GM10248 (cell line): Measurements from ENCODE around the gene FANCI.

Experiments used
- CTCF ChIA-PET: fragments of 300-600 bp; sonication (Branson Sonifier 250); formaldehyde crosslinking; extraction: SDS; loops from one replicate; lab custom pipeline; 2021; ENCODE audit warnings: antibody characterized with exemption; lab: Yijun Ruan, JAX
- POLR2A ChIA-PET: fragments of 350-650 bp; sonication (Branson Sonifier 250); formaldehyde crosslinking; extraction: SDS; loops from one replicate; lab custom pipeline; 2020; ENCODE audit warnings: antibody characterized with exemption; lab: Yijun Ruan, JAX
- DNase-seq: peaks from one replicate; pipeline ENCODE4 v3.0.0; 2012; ENCODE audit errors: extremely low spot score
- CTCF ChIP-seq: IDR thresholded peaks from 2 replicates; pipeline ENCODE4 v1.5.1; 2012; ENCODE audit warnings: mild to moderate bottlenecking, low read depth; ENCODE audit errors: extremely low read depth, missing control alignments, control extremely low read depth

FANCI gene

DNA sequence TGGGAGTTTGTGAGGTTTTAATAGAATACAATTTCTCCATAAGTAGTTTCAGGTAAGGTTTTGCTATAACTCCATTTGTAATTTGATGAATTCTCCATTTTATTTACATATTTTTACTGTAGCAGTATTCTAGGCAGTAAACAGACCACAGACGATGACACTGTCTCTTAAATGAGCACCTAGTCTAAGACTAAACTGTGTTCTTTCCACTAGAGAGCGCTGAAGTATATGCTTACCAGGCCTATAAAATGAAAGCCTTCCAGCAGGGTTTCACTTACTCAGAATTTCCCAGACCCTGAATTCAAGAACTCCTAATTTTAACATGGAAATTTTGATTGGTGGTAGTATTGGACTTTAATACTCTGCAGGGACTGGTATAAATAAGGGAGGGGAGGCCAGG, 49.2 kb downstream of the FANCI start:
- ChIA-PET CTCF (interaction anchor here (1.4 kb wide), 1 partner anchor 13 kb away, joined by 3 read pairs; no protein-coding TSS in a partner anchor), POLR2A (no interaction called here)
- no peak for DNase-seq
- TF ChIP-seq CTCF, result no peak

DNA sequence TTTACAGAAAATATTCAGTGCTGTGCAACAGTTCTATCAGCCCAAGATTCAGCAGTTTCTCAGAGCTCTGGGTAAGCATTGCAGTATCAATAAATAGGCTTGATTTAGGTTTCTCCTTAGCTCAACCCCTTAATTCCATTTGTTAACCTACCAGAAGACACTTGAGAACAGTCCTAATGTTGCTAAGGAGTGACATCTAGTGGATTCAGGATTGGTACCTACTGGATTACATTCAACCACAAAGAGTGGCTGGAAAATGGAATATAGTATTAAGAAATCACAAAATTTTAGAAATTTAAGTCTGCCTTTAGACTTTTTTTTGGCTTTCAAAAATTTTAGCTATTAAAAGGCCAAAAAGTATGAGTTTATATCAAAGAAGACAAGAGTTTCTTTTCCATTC, 56.1 kb downstream of the FANCI start:
- TF ChIP-seq CTCF, result peak; percentile 13
- POLR2A ChIA-PET, result no interaction called here
- no peak for DNase-seq
- CTCF ChIA-PET, result interaction anchor here (0.8 to 4.5 kb wide), 7 partner anchors 12 to 243 kb away, joined by 3 to 24 read pairs (median 4); no protein-coding TSS in a partner anchor

DNA sequence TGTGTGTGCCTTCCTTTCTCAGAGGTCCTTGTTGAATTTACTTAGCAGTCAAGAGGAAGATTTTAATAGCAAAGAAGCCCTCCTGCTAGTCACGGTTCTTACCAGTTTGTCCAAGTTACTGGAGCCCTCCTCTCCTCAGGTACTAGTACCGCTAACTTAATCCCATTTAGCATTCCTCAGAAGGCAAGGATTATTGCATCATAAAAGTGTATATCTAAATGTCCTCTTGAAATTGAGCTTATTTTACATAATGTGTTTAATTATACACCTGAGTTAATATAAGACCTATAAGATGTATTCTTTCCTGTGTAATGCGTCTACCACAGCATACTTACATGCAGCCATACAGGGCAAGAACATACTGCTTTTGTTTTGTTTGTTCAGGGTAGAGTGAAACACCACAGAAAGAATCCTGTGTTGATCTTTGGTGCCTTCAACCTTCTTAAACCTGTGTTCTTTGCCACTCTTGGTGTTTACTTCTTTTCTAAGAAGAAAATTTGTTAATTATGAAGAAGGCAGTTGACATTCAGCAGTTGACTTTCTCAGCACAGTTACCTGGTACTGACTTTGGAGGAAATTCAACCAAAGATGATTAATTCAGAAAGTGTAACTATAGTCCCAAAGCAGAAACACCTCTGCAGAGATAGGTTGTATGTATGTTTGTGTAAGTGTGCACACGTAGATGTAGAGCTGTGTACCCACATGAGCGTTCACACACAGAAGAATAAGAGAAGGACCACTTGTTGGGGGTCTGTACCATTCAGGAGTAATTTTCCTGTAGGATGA, 57.7 kb downstream of the FANCI start:
- DNase-seq, result no peak
- ChIA-PET CTCF (interaction anchor here (1.0 to 4.5 kb wide), 9 partner anchors 15 to 397 kb away, joined by 3 to 24 read pairs (median 4); no protein-coding TSS in a partner anchor), POLR2A (no interaction called here)
- TF ChIP-seq CTCF, result no peak

DNA sequence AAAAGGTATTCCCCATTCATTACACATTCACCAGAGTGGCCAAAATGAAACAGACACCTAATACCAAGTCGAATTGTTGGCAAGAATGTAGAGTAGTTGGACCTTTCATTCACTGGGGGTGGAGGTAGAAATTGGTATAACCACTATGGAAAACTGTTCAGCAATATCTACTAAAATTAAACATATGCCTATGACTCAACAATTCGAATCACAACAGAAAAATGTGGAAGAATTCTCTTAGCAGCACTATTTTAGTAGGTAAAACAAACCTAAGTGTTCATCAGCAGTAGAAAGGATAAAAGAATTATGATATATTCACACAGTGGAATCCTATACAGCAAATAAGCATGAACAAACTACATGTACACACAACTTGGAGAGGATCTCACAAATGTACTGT, 60.2 kb downstream of the FANCI start:
- DNase-seq, result no peak
- TF ChIP-seq CTCF, result no peak
- POLR2A ChIA-PET, result no interaction called here
- CTCF ChIA-PET, result no interaction called here

GRCh38 chr15:89305395-89305794, 61.6 kb downstream of the FANCI start:
- DNase-seq, result no peak
- POLR2A ChIA-PET, result no interaction called here

More at GRCh38 chr15:89305395-89305794, 61.6 kb downstream of the FANCI start:
- CTCF ChIA-PET, result interaction anchor here (1.0 to 1.8 kb wide), 7 partner anchors 13 to 248 kb away, joined by 3 to 5 read pairs (median 4); partner anchors contain the start of gene FANCI
- TF ChIP-seq CTCF, result no peak
